RPMI8226 (cell line): ENCODE data around the gene NAV2.

ENCODE experiments used
- DNase-seq: peaks from one replicate; pipeline ENCODE4 v3.0.0-alpha.2; 2015

The NAV2 gene

GRCh38 chr11:20030472-20030871 is 317.8 kb downstream of the NAV2 start:
- no peak for DNase-seq

GRCh38 chr11:20031155-20032001 is 318.7 kb downstream of the NAV2 start:
- no peak for DNase-seq

GRCh38 chr11:20032127-20032526 is 319.5 kb downstream of the NAV2 start:
- DNase-seq = no peak

- no peak for DNase-seq
Observed at GRCh38 chr11:20032577-20033260, 320.1 kb downstream of the NAV2 start.

- DNase-seq = no peak
Observed at GRCh38 chr11:20033806-20034205, 321.2 kb downstream of the NAV2 start.

GRCh38 chr11:20034941-20035340 is 322.3 kb downstream of the NAV2 start:
- no peak for DNase-seq

GRCh38 chr11:20035375-20035700 is 322.7 kb downstream of the NAV2 start:
- no peak for DNase-seq

GRCh38 chr11:20035701-20036601 is 323.3 kb downstream of the NAV2 start:
- DNase-seq = no peak

GRCh38 chr11:20036626-20037335 is 324.1 kb downstream of the NAV2 start:
- no peak for DNase-seq

GRCh38 chr11:20037396-20038153 is 324.9 kb downstream of the NAV2 start:
- no peak for DNase-seq

GRCh38 chr11:20038412-20038811 is 325.8 kb downstream of the NAV2 start:
- DNase-seq = no peak

GRCh38 chr11:20038972-20039371 is 326.3 kb downstream of the NAV2 start:
- no peak for DNase-seq

- DNase-seq = no peak
Observed at GRCh38 chr11:20041499-20041898, 328.9 kb downstream of the NAV2 start.

- DNase-seq = no peak
Observed at GRCh38 chr11:20042045-20042639, 329.5 kb downstream of the NAV2 start.

- no peak for DNase-seq
Observed at GRCh38 chr11:20042811-20043341, 330.2 kb downstream of the NAV2 start.

- no peak for DNase-seq
Observed at GRCh38 chr11:20043992-20044391, 331.4 kb downstream of the NAV2 start.

- DNase-seq = no peak
Observed at GRCh38 chr11:20045098-20045688, 332.6 kb downstream of the NAV2 start.

- no peak for DNase-seq
Observed at GRCh38 chr11:20046416-20046815, 333.8 kb downstream of the NAV2 start.

- DNase-seq = no peak
Observed at GRCh38 chr11:20047006-20047768, 334.6 kb downstream of the NAV2 start.

GRCh38 chr11:20047769-20048154 is 335.1 kb downstream of the NAV2 start:
- no peak for DNase-seq
